Testis (tissue), 2 donors: ENCODE data around the gene ALDH1A2.

Experiments used
- POLR2A ChIP-seq: fragments of 450-650 bp; IDR thresholded peaks from one replicate; pipeline ENCODE4 v1.6.1; 2017; ENCODE audit warnings: antibody characterized with exemption, mild to moderate bottlenecking, moderate library complexity
- TF ChIP-seq, protein P1 (sequence below), 3 experiments: fragments of 450-650 bp in 2 of 3; fragments of 200-600 bp in 1 of 3; sonication (generic) in 1 of 3; IDR thresholded peaks; one replicate each; pipeline ENCODE4 v1.5.1; 2016 to 2019; ENCODE audit warnings: antibody characterized with exemption in 3 of 3, mild to moderate bottlenecking in 2 of 3, moderate library complexity in 1 of 3

GRCh38 chr15:57972864-57973263, 92.6 kb downstream of the ALDH1A2 start:
- TF ChIP-seq, protein P1, sequence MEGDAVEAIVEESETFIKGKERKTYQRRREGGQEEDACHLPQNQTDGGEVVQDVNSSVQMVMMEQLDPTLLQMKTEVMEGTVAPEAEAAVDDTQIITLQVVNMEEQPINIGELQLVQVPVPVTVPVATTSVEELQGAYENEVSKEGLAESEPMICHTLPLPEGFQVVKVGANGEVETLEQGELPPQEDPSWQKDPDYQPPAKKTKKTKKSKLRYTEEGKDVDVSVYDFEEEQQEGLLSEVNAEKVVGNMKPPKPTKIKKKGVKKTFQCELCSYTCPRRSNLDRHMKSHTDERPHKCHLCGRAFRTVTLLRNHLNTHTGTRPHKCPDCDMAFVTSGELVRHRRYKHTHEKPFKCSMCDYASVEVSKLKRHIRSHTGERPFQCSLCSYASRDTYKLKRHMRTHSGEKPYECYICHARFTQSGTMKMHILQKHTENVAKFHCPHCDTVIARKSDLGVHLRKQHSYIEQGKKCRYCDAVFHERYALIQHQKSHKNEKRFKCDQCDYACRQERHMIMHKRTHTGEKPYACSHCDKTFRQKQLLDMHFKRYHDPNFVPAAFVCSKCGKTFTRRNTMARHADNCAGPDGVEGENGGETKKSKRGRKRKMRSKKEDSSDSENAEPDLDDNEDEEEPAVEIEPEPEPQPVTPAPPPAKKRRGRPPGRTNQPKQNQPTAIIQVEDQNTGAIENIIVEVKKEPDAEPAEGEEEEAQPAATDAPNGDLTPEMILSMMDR (IDR thresholded peaks at IDR 0.05) = no peak
- no peak for TF ChIP-seq POLR2A
